ENCODE measurements around the gene RIMKLA.

RIMKLA gene

GRCh38 chr1:42469727-42470126, 89.1 kb downstream of the RIMKLA start:
- H3K4me3 ChIP-seq (replicated peaks; ENCODE audit: low read depth, low read length), result no peak overlapping the region
- H3K36me3 ChIP-seq (ENCODE audit: control insufficient read depth, insufficient read depth, low read length), result no peaks in the 10 kb centered on the region
- H3K27me3 ChIP-seq (replicated peaks; ENCODE audit: control insufficient read depth, insufficient read depth, low read length), result no peaks in the 10 kb centered on the region
- no peak for DNase-seq (ENCODE audit: extremely low read depth, insufficient read length)
- no peak for TF ChIP-seq CTCF (IDR thresholded peaks at IDR 0.05; ENCODE audit: insufficient read depth, low read length, poor library complexity, severe bottlenecking)

Measured in GM06990 (cell line).